ENCODE data around the gene NOXO1. TPM values are rescaled to one million over a fixed set of nuclear protein-coding genes. Genes with fewer than 3 reads are reported as not detected.
A peak's percentile ranks its signal among the peaks of the same experiment; 100 is the strongest.

NOXO1 gene
- total and polyA plus RNA-seq, 9 of the 15 experiments (the other 6 are each of a cell fraction or from before 2014, with no cell fraction given), result not detected

DNA sequence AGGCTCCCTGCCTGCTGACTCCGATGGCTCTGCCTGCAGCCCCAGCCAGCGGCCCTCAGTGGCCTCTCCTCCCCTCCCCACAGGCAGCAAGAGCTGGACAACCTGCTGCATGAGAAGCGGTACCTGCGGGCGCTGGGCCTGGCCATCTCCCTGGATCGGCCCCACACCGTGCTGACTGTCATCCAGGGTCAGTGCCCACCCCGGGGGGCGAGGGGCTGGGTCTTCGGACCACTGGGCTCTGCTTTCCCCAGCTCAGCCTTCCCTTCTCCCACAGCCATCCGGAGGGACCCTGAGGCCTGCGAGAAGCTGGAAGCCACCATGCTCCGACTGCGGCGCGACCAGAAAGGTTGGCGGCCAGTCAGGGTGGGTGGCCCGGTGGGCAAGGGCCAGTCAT lies 3.4 kb downstream of the NOXO1 start:
- intact Hi-C loops (cut with micrococcal nuclease) (no loop called here), in situ Hi-C loops (cut with MboI) (no loop called here)
- H3K27me3 ChIP-seq (ENCODE audit: control insufficient read depth in 2 of 2, insufficient read depth in 2 of 2, low read length in 2 of 2), result no peaks in the 10 kb centered on the region
- H3K79me2 ChIP-seq (ENCODE audit: control insufficient read depth, insufficient read depth, low read length), result peaks cover 16% of the 10 kb centered on the region
- H3K27ac ChIP-seq (ENCODE audit: extremely low read depth, low read depth, low read length), result no peak overlapping the region
- no peak overlapping the region for H3K9ac ChIP-seq (ENCODE audit: insufficient read depth in 1 of 2, low read depth in 2 of 2, low read length in 2 of 2)
- H4K20me1 ChIP-seq (replicated peaks; ENCODE audit: control insufficient read depth, insufficient read depth, low read length), result no peaks in the 10 kb centered on the region
- TSS peak; percentile 13 for BruUV-seq (replicated peaks)
- no peak for FAIRE-seq
- CTCF ChIA-PET (ENCODE audit: low intra/inter-chr PET ratio), result no interaction called here
- no peak overlapping the region for H3K4me3 ChIP-seq
- POLR2A ChIA-PET, result interaction anchor here (0.6 to 2.7 kb wide), 4 partner anchors 11 to 14 kb away, joined by 3 to 30 read pairs (median 4); partner anchors contain the start of gene RPS2
- 97% methylated on average over 10 of the region's 18 CpGs for WGBS (ENCODE audit: insufficient coverage, low coverage, missing lambda C conversion rate)
- H3K9me1 ChIP-seq (ENCODE audit: control insufficient read depth, insufficient read depth, low read length), result no peaks in the 10 kb centered on the region
- no peak overlapping the region for H3K4me2 ChIP-seq (ENCODE audit: insufficient read depth, low read length)
- DNase-seq (ENCODE audit: extremely low read depth in 1 of 4, low spot score in 3 of 4), result no peak
- H3K4me1 ChIP-seq (replicated peaks in 1 of 2; ENCODE audit: control insufficient read depth in 2 of 2, insufficient read depth in 2 of 2, low read length in 2 of 2), result peaks cover under 1 to 84% of the 10 kb centered on the region in 2 experiments; a peak in 3 of 5 replicates
- H2AFZ ChIP-seq (ENCODE audit: low read depth, low read length), result no peak overlapping the region
- no peaks in the 10 kb centered on the region for H3K9me3 ChIP-seq (replicated peaks; ENCODE audit: control insufficient read depth, insufficient read depth, low read depth, low read length)
- TF ChIP-seq ZNF24 (IDR thresholded peaks at IDR 0.05) (no peak), RBFOX2 (IDR thresholded peaks at IDR 0.05; ENCODE audit: low read depth, low read length) (0 out of 2 replicates have a peak, but pooled peaks have one; percentile 12), TAF7 (tag; IDR thresholded peaks at IDR 0.05) (no peak), POLR2G (IDR thresholded peaks at IDR 0.05; ENCODE audit: low read depth, low read length) (peak; percentile 60), ZBTB7A (IDR thresholded peaks at IDR 0.05; ENCODE audit: borderline replicate concordance, control insufficient read depth, low read depth, low read length) (no peak), ZNF41 (CRISPR knock-in tag; conservative IDR thresholded peaks at IDR 0.05) (no peak), HNRNPL (IDR thresholded peaks at IDR 0.05; ENCODE audit: low read depth, low read length) (peak; percentile 29; the same call in 1 of the 2 replicates), PCBP1 (IDR thresholded peaks at IDR 0.05; ENCODE audit: low read depth, low read length, poor library complexity, severe bottlenecking) (peak; percentile 46)
- TF ChIP-seq, protein P1, sequence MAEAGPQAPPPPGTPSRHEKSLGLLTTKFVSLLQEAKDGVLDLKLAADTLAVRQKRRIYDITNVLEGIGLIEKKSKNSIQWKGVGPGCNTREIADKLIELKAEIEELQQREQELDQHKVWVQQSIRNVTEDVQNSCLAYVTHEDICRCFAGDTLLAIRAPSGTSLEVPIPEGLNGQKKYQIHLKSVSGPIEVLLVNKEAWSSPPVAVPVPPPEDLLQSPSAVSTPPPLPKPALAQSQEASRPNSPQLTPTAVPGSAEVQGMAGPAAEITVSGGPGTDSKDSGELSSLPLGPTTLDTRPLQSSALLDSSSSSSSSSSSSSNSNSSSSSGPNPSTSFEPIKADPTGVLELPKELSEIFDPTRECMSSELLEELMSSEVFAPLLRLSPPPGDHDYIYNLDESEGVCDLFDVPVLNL (CRISPR knock-in tag; IDR thresholded peaks at IDR 0.05; ENCODE audit: low read depth), result no peak
- TF ChIP-seq, protein P2, sequence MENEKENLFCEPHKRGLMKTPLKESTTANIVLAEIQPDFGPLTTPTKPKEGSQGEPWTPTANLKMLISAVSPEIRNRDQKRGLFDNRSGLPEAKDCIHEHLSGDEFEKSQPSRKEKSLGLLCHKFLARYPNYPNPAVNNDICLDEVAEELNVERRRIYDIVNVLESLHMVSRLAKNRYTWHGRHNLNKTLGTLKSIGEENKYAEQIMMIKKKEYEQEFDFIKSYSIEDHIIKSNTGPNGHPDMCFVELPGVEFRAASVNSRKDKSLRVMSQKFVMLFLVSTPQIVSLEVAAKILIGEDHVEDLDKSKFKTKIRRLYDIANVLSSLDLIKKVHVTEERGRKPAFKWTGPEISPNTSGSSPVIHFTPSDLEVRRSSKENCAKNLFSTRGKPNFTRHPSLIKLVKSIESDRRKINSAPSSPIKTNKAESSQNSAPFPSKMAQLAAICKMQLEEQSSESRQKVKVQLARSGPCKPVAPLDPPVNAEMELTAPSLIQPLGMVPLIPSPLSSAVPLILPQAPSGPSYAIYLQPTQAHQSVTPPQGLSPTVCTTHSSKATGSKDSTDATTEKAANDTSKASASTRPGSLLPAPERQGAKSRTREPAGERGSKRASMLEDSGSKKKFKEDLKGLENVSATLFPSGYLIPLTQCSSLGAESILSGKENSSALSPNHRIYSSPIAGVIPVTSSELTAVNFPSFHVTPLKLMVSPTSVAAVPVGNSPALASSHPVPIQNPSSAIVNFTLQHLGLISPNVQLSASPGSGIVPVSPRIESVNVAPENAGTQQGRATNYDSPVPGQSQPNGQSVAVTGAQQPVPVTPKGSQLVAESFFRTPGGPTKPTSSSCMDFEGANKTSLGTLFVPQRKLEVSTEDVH (IDR thresholded peaks at IDR 0.05; ENCODE audit: low read depth, partially characterized antibody), result no peak
- H3K36me3 ChIP-seq (ENCODE audit: control insufficient read depth, insufficient read depth, low read length), result peaks cover 62% of the 10 kb centered on the region; the same call in 2 of the 3 replicates
- no peak for ATAC-seq

Measured in K562 (cell line).